Adrenal gland (tissue), 12 donors: ENCODE measurements around the gene KCNG4. TPM values are rescaled to one million over a fixed set of nuclear protein-coding genes. Genes with fewer than 3 reads are reported as not detected.
"Not testable (repeated sequence)": the region's sequence is repeated elsewhere in the genome, so short reads cannot be mapped to it uniquely, and the experiment has no call there.

Experiments used
- DNase-seq, 7 donors: peaks; one replicate each; pipeline ENCODE4 v3.0.0-alpha.2; 2019 to 2020
- H3K27ac ChIP-seq, 5 donors: fragments of 200-600 bp; sonication (generic) in 4 of 5; 1 replicate in 3 of 5; 2 replicates in 2 of 5; pipeline versions ENCODE4 v1.5.1 to v1.8.0; 2016 to 2020; ENCODE audit warnings: mild to moderate bottlenecking in 1 of 5
- H3K27me3 ChIP-seq: fragments of 200-600 bp; 2 replicates; pipeline ENCODE4 v1.8.0; 2021
- H3K36me3 ChIP-seq, 2 donors: fragments of 200-600 bp; replicated peaks in 1 of 2; 1 replicate in 1 of 2; 2 replicates in 1 of 2; pipeline versions ENCODE4 v1.5.1 to v1.8.0; 2018 to 2022
- H3K4me1 ChIP-seq, 2 donors: fragments of 200-600 bp; replicated peaks in 1 of 2; 1 replicate in 1 of 2; 2 replicates in 1 of 2; pipeline versions ENCODE4 v1.5.1 to v1.8.0; 2018 to 2021
- H3K4me3 ChIP-seq, 4 donors: fragments of 200-600 bp; sonication (generic) in 3 of 4; one replicate each; pipeline ENCODE4 v1.5.1; 2016 to 2018
- H3K9me3 ChIP-seq, 3 donors: fragments of 200-600 bp; sonication (generic) in 1 of 3; replicated peaks in 1 of 3; 1 replicate in 2 of 3; 2 replicates in 1 of 3; pipeline versions ENCODE4 v1.5.1 to v1.8.0; 2016 to 2021
- CTCF ChIP-seq, 6 experiments: fragments of 450-650 bp in 4 of 6; fragments of 200-600 bp in 2 of 6; sonication (generic) in 1 of 6; IDR thresholded peaks; 1 replicate in 5 of 6; 2 replicates in 1 of 6; pipeline versions ENCODE4 v1.5.1 to v1.8.0; 2016 to 2021; ENCODE audit warnings: antibody characterized with exemption in 6 of 6, mild to moderate bottlenecking in 2 of 6, moderate library complexity in 1 of 6
- POLR2A ChIP-seq, 2 donors: fragments of 450-650 bp; IDR thresholded peaks; one replicate each; pipeline ENCODE4 v1.6.1; 2017; ENCODE audit warnings: antibody characterized with exemption in 2 of 2, mild to moderate bottlenecking in 2 of 2, moderate library complexity in 1 of 2
- WGBS, 4 donors: extraction: QIAGEN DNeasy Blood & Tissue Kit in 2 of 4; methylation state at CpG; one replicate each; pipeline versions ENCODE4 v1.1.5 to v1.1.7; 2013 to 2017; 5-methylcytosine and 5-hydroxymethylcytosine counted together
- intact Hi-C, 2 donors: fragments of 100-400 bp; cut with DNase I; formaldehyde crosslinking; loops; one replicate each; pipeline versions ENCODE4 v1.14.1 to v1.15.0; 2022 to 2023
- polyA plus RNA-seq, 3 donors: library from polyadenylated mRNA; stranded (reverse); fragments of 200-250 nt in 2 of 3; fragments of 350-450 nt in 1 of 3; fragmentation: Illumina TruSeq in 1 of 3; extraction: RNeasy Lipid Tissue Mini Kit (QIAGEN cat#74804) in 1 of 3; gene quantifications; one replicate each; pipeline ENCODE4 v1.2.3, GENCODE V29; 2013 to 2014
- total RNA-seq, 9 donors: library from RNA; depleted of rRNA in 4 of 9; stranded (reverse); fragments of >200 nt in 4 of 9; fragments of 120-200 nt in 1 of 9; fragmentation: NEBNext Ultra II Directional in 1 of 9; extraction: Animal tissue kit (Norgen Biotek cat#: 25700) in 1 of 9; gene quantifications; one replicate each; pipeline versions ENCODE4 v1.1.0 to v1.2.4, GENCODE V29; 2013 to 2023
- donor health status: healthy with polysubstance abuse.
- donor health status: Bipolar disorder and iron deficiency.
- donor health status: DM: yes; HTN: yes; CAD: no.
- donor health status: DM: no; HTN: no; CAD: no.
- donor health status: DM: no; HTN: no; CAD: no.
- donor health status: DM: yes; HTN: yes; CAD: no.

The KCNG4 gene
- total and polyA plus RNA-seq, 12 donors: under 0.01 to 1.3 (median 0.36) TPM; not detected in 4

- WGBS, 4 donors: 76 to 87% (median 83%) methylated on average over 3 to 4 of the region's 4 CpGs
- Histone ChIP-seq H3K4me3 (no peak overlapping the region), H3K36me3 (no peaks in the 10 kb centered on the region), H3K9me3 (no peaks in the 10 kb centered on the region), H3K4me1 (peaks cover 8 to 9% of the 10 kb centered on the region in 2 donors), H3K27me3 (no peaks in the 10 kb centered on the region), H3K27ac (no peak overlapping the region)
- intact Hi-C loops: no loop called here
- no peak for DNase-seq
- TF ChIP-seq CTCF (IDR thresholded peaks at IDR 0.05) (no peak), POLR2A (IDR thresholded peaks at IDR 0.05) (no peak)
Measured at GRCh38 chr16:84223456-84223855, 16.4 kb downstream of the KCNG4 start.

- TF ChIP-seq POLR2A (IDR thresholded peaks at IDR 0.05) (no peak), CTCF (IDR thresholded peaks at IDR 0.05) (no peak)
- H3K4me1 ChIP-seq: no peaks in the 10 kb centered on the region
- WGBS, 4 donors: 73 to 100% (median 96%) methylated on average over 1 of the region's 1 CpG
Measured at GRCh38 chr16:84220851-84221250, 19.0 kb downstream of the KCNG4 start.

GRCh38 chr16:84218956-84219355 lies 20.9 kb downstream of the KCNG4 start:
- TF ChIP-seq CTCF (IDR thresholded peaks at IDR 0.05) (no peak), POLR2A (IDR thresholded peaks at IDR 0.05) (no peak)
- WGBS, 4 donors: 74 to 83% (median 78%) methylated on average over 6 of the region's 6 CpGs
- intact Hi-C loops: no loop called here
- Histone ChIP-seq H3K9me3 (no peaks in the 10 kb centered on the region), H3K4me1 (no peaks in the 10 kb centered on the region), H3K27me3 (no peaks in the 10 kb centered on the region), H3K4me3 (no peak overlapping the region), H3K27ac (no peak overlapping the region), H3K36me3 (no peaks in the 10 kb centered on the region)
- DNase-seq: no peak

More at GRCh38 chr16:84220851-84221250, 19.0 kb downstream of the KCNG4 start:
- Histone ChIP-seq H3K36me3 (no peaks in the 10 kb centered on the region), H3K9me3 (no peaks in the 10 kb centered on the region), H3K27me3 (no peaks in the 10 kb centered on the region), H3K4me3 (no peak overlapping the region), H3K27ac (no peak overlapping the region)
- no peak for DNase-seq
- intact Hi-C loops: no loop called here

- no peak for DNase-seq
- no peaks in the 10 kb centered on the region for H3K4me1 ChIP-seq
- no peaks in the 10 kb centered on the region for H3K36me3 ChIP-seq
- H3K27ac ChIP-seq: no peak overlapping the region
- H3K9me3 ChIP-seq: no peaks in the 10 kb centered on the region
- TF ChIP-seq CTCF (IDR thresholded peaks at IDR 0.05) (no peak), POLR2A (IDR thresholded peaks at IDR 0.05) (no peak)
- H3K27me3 ChIP-seq: no peaks in the 10 kb centered on the region
- WGBS, 4 donors: 80 to 83% (median 81%) methylated on average over 17 of the region's 17 CpGs
- H3K4me3 ChIP-seq: no peak overlapping the region
- intact Hi-C loops: no loop called here
Measured at GRCh38 chr16:84218176-84218823, 21.5 kb downstream of the KCNG4 start.

GRCh38 chr16:84216144-84216543 lies 23.7 kb downstream of the KCNG4 start:
- H3K4me3 ChIP-seq, intact Hi-C loops, H3K36me3 ChIP-seq, H3K27ac ChIP-seq, H3K4me1 ChIP-seq, H3K27me3 ChIP-seq, H3K9me3 ChIP-seq, DNase-seq: not testable (repeated sequence)
- 84 to 93% (median 87%) methylated on average over 3 of the region's 3 CpGs for WGBS, 4 donors
